Pons (tissue), 1 donor: Measurements from ENCODE around the gene IFT43.
A peak's percentile ranks its signal among the peaks of the same experiment; 100 is the strongest.

ENCODE experiments used
- DNase-seq: peaks from one replicate; pipeline ENCODE4 v3.0.0-alpha.2; 2016; ENCODE audit warnings: low spot score

Gene IFT43

DNA sequence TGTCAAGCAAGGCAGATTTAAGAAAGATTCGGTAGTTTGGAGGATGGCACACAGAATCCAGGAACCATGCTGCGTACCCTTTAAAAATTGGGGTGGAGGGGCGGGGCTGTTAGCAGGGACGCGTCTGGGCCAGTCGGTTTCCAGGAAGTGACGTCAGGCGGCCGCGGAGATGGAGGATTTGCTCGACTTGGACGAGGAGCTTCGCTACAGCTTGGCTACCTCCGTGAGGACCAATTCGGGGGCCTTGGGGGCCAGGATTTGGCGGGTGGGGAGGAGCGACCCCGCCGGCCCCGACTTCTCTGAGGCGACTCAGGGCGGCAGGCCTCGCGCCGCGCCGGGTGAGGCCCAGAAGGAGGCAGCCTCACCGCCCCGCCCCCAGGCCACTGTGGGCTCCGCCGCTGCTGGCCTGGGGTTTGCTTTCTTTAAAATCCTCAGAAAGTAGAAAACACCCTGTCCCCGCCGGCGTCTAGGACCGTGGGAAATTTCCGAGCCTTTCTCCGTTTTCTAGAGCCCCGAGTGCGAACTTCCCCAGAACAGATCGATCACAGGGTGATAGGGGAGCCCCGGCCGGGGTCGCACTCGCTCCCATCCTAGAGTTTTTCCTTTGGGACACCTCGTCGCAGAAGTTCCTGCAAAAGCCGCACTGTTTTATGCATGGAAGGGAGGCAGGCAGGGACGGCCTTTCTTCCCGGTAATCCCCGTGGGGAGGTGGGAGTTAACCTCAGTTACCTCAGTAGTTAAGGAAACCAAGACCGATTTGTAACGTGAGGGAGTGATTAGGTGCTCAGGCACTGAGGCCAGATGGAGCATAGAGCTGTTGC, at the start of gene IFT43:
IFT43 (plus strand) TSS at position 146 of the 821 bp plus-strand sequence; CDS start at position 170, 24 bp downstream.
- DNase-seq, result peak; percentile 83

- DNase-seq, result no peak
Observed at GRCh38 chr14:75939200-75939599, 46.4 kb upstream of the IFT43 start.

DNA sequence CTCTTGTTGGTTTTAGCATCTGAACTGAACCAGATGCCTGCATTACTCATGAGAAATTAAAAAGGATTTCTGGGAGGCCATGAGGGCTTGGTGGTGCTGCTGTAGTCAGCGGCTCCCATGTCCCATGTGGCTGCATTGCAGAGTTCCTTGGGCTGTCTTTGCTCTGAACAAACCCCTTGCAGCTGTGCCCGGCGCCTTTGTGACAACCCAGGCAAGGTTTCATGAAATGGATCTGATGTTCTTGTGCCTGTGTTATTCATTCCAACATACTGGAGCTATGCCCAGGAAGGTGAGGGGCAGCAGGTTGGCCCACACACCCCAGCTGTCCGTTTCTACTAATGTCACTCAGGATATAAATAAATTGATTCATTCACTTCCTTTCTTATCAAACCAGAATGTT, 44.5 kb upstream of the IFT43 start:
- no peak for DNase-seq

GRCh38 chr14:75944607-75945241, 40.8 kb upstream of the IFT43 start:
- no peak for DNase-seq

- DNase-seq, result no peak
Observed at GRCh38 chr14:75946785-75947184, 38.8 kb upstream of the IFT43 start.

DNA sequence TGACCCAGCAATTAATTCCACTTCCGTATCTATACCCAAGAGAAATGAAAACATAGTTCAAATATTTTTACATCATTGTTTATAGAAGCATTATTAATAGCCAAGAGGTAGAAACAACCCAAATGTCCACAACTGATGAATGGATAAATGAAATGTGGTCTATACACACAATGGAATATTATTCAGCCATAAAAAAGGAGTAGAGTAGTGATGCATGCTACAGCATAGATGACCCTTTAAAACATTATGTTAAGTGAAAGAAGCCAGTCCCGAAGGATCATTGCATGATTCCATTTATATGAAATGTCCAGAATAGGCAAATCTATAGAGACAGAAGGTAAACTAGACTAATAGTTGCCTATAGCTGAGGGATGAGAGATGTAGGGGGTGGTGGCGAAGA, 33.1 kb upstream of the IFT43 start:
- no peak for DNase-seq

- DNase-seq, result no peak
Observed at GRCh38 chr14:75959031-75959430, 26.5 kb upstream of the IFT43 start.

DNA sequence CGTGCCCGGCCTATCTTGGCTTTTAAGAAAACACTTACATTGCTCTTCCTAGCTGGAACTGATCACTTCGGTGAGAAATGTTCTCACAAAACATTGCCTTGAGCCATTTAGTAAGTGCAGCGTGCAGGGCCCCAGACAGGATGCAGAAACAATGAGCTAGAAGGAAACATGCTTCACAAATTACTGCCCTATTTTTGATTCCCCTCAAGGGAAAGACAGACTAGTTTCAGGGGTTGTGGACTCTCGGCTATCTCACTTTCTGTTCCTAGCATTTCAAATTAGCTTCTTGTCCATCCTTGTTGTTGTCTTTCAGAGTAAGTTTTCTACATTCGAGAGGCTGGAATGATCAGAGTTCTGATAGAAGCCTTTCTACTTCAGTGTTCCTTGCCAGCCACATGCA, 25.3 kb upstream of the IFT43 start:
- DNase-seq, result no peak

DNA sequence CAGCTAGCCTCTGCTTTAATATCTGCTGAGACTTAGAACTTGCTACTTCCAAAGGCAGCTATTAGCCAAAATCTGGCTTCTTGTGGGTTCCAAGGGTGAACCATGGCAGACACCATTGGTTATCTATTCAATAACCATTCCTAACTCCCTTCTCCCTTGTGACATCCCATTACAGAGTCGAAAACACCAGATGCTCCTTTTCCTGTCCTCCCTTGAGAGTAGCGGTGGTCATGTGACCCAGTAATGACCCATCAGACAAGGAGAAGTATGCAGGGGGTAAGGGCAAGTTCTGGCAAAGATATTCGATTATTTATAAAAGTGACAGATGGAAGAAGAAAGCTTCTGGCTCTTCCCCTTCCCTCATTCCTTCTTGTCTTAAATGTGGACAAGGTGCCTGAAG, 23.9 kb upstream of the IFT43 start:
- no peak for DNase-seq

DNA sequence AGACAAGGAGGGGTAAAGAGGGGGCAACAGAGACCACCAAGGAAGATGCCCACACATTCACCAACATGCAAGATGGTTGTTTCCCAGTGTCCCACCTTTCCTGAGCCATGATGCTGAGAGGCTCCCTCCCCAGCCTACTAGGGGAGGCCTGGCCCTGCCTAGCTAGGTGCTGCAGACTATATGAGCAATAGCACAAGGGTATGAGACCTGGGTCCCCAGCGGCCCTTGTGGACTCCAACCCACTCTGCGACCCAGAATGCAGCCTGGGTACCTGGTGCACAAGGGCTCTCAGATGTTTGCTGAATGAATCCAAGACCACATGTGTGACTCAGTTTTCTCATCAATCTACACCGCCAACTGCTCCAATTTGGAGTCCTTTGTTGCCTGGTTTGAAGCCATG, 17.7 kb upstream of the IFT43 start:
- no peak for DNase-seq

DNA sequence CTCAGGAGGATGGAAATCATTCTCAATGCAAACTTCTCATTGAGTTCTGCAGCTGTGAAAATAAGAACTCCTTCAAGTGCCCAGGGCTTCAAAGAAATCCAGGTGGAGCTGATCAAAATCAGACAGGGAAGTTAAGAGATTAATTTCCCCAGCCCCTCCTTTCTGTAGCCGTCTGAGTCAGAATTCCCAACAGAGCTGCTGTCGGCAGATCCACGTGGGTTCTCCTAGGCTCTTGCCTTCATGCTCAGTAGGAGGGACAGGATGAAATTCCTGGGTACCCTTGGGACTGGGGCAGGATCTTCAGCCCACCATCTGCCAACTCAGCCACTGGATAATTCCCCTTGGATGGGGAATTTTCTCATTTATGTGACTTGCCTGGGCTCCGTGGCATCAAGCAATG, 17.1 kb upstream of the IFT43 start:
- no peak for DNase-seq

- DNase-seq, result no peak
Observed at GRCh38 chr14:75969126-75969525, 16.4 kb upstream of the IFT43 start.

DNA sequence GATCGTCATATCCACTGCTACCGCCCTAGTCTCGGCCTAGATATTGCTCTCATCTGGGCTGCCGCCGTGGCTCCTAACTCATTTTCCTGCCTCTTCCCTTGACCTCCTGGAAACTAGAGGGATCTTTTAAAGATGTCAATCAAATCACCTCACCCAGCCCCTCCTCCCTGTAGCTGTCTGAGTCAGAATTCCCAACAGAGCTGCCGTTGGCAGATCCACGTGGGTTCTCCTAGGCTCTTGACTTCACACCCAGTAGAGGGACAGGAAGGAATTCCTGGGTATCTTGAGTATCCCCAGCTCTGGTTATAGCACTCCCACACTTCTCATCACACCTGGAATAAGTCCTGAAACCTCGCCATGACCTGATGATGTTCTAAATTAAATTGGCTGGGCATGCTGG, 15.7 kb upstream of the IFT43 start:
- DNase-seq, result no peak

- no peak for DNase-seq
Observed at GRCh38 chr14:75970989-75971388, 14.6 kb upstream of the IFT43 start.

- no peak for DNase-seq
Observed at GRCh38 chr14:75971509-75971908, 14.1 kb upstream of the IFT43 start.

GRCh38 chr14:75972801-75973421, 12.7 kb upstream of the IFT43 start:
- DNase-seq, result no peak

- DNase-seq, result no peak
Observed at GRCh38 chr14:75976826-75977581, 8.6 kb upstream of the IFT43 start.

DNA sequence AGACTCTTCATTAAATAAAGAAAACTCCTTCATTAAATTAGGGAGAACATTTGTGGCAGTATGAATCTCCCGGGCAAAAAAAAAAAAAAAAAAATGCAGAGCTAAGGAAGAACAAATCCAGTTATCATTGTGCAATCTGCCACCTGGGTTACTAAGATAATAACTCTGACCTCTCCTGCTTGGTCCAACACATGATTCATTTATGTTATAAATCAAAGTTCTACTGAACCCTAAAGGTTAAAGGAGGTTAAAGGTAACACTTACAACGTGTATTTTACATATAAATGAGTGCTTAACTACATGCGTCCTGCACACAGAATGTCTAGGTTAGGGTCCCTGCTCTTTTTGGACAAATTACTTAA, 8.0 kb upstream of the IFT43 start:
- no peak for DNase-seq

DNA sequence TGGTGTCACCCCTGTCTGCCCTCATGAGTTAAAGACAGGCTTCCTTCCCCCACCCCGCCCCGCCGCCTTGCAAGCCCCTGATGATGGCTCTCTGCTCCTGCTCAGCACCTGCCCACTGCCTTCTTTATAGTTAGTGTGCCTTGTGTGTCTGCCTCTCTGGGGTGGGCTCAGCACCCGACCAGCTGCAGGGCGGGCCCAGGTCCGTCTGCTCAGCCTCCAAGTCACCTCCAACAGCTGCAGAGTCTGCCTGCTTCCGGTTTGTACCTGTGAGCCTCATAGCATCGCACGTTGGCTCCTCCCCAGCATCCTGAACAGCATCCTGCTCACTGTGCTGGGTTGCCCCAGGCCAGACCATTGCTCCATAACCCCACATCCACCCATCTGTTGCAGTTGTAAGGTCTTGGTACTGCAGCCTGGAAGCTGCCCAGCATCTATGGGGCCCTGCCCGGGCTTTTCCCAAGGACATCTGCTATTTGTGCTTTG, 7.3 kb upstream of the IFT43 start:
- DNase-seq, result no peak

DNA sequence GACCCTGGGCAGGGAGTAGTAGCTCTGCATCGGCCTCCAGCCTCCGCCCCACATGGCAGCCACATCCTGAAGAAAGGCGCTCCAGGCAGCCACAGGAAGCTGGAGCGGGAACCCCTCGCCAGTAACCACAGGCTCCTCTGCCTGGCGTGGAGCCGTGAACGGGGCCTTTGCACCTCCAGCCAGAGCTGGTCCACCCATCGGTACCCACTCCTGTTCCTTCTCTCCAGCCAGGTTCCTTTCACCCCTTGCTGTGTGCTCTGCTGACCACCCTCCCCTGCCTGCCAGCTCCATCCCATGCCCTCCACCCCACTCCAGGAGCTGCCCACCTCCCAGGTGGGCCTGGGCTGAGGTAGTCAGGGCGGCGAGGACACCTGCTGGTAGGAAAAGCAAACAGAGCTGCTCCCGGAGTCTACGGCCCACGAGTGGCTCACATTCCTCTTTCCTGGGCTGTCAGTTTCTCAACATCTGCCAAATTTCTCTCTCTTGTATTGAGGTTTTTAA, 6.4 kb upstream of the IFT43 start:
- DNase-seq, result no peak

DNA sequence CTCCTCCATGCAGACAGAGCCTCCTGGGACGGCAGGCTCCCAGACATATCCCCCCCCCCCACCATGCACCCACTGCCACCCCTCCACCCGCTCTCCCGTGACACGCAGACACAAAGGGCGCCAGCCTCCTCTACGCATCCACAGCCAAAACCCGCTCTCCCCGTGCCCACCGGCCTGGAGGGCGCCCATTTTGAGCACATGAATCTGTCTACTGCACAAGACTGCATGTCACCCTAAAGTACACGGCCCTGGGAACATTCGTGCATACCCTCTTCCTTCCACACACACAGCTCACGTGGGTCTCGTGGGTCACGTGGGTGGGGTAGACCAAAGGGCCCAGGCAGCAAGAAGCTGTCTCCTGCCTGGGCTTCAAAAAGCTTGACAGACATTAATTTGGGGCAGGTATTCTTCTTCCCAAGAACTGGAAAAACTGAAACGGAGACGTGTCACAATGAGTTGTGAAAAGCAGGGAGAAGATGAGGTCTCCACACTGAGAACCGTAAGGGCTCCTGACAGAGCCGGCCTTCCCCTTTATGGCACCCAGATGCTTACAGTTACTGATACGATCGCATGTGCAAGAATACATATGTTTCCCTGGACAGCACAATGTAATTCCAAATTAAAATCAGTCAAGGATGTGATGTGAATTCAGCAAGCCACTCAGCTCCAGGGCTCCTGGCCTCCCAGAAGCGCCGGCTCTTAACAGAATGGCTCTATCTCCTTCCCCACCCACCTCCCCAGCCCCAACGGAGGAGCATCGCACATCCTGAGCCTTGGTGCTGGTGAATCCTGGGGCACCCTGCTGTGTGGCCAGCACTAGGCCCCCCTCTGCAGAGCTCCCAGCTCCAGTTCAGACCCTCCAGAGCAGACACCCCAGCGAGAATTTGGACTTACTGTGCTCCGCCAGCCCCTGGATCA, 5.7 kb upstream of the IFT43 start:
- no peak for DNase-seq
